ENCODE measurements around the gene NCAM1.

Gene NCAM1

DNA sequence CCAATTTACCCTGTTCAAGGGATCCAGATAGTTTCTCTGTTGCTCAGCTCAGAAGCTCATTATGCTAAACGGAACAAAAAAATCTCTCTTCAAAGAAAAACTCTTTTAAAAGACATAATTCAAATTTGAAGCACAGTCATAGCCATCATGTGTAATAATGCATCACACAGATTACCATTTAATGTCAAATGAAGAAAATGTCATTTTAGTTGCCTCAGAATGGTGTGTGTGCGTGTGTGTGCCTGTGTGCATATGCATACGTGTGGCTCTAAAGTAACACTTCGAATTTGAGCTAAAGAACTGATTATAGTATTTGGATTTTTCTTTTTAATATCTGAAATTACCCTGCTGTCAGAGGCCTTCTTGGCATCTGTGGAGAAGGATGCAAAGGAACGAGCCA is 363.0 kb downstream of the NCAM1 start:
- DNase-seq = no peak

Data from activated T-cell treated with anti-CD3 and anti-CD28 coated beads, Interleukin-2, amount 50 U/mL, for 48 hours (primary cell).